HepG2 (cell line): ENCODE results near the gene CDC42EP5. TPM values are rescaled to one million over a fixed set of nuclear protein-coding genes. Genes with fewer than 3 reads are reported as not detected.

Experiments used
- GFI1 ChIP-seq: sonication (generic); formaldehyde crosslinking; IDR thresholded peaks from 2 replicates; pipeline ENCODE4 v1.5.0; 2020; ENCODE audit warnings: missing genetic modification reagents, mild to moderate bottlenecking, borderline replicate concordance
- MEF2D ChIP-seq: sonication (generic); formaldehyde crosslinking; IDR thresholded peaks from 2 replicates; pipeline ENCODE4 v1.5.1; 2020; ENCODE audit warnings: mild to moderate bottlenecking, missing genetic modification reagents
- SIN3A ChIP-seq: IDR thresholded peaks from 2 replicates; pipeline ENCODE4 v1.6.1; 2011; ENCODE audit warnings: low read depth, mild to moderate bottlenecking, control low read depth, low read length, borderline replicate concordance
- SOX13 ChIP-seq, 3 experiments: fragments of 450-650 bp in 1 of 3; sonication (generic) in 1 of 3; formaldehyde crosslinking in 1 of 3; IDR thresholded peaks in 2 of 3; conservative IDR thresholded peaks in 1 of 3; 2 replicates each; pipeline versions ENCODE4 v1.5.0 to v1.6.1; 2016 to 2020; ENCODE audit warnings: antibody characterized with exemption in 1 of 3, mild to moderate bottlenecking in 1 of 3, missing compliant biosample characterization in 1 of 3, missing genetic modification reagents in 1 of 3, moderate library complexity in 1 of 3
- ZNF101 ChIP-seq: sonication (generic); formaldehyde crosslinking; IDR thresholded peaks from 2 replicates; pipeline ENCODE4 v1.4.0; 2020; ENCODE audit warnings: mild to moderate bottlenecking, low read depth, missing genetic modification reagents, borderline replicate concordance
- ZNF350 ChIP-seq: sonication (generic); formaldehyde crosslinking; IDR thresholded peaks from 2 replicates; pipeline ENCODE4 v1.4.0; 2020; ENCODE audit warnings: mild to moderate bottlenecking, low read depth, missing genetic modification reagents, borderline replicate concordance
- ZNF564 ChIP-seq: sonication (generic); formaldehyde crosslinking; IDR thresholded peaks from 2 replicates; pipeline ENCODE4 v1.8.1; 2023; ENCODE audit warnings: mild to moderate bottlenecking, missing genetic modification reagents
- ZNF577 ChIP-seq: sonication (generic); formaldehyde crosslinking; IDR thresholded peaks from 2 replicates; pipeline ENCODE4 v1.4.0; 2020; ENCODE audit warnings: mild to moderate bottlenecking, low read depth, missing genetic modification reagents, borderline replicate concordance
- polyA plus RNA-seq, 8 experiments: library from polyadenylated mRNA; depleted of rRNA in 3 of 8; stranded (reverse) in 7 of 8; unstranded in 1 of 8; fragments of >200 nt; fragmentation: Illumina TruSeq in 4 of 8; extraction: Trizol in 4 of 8; gene quantifications; 2 replicates each; pipeline versions ENCODE4 v1.2.1 to v1.2.3, GENCODE V29; 2011 to 2016; ENCODE audit warnings: low read depth in 4 of 8, missing spikeins in 1 of 8, mixed read lengths in 1 of 8; ENCODE audit not compliant: insufficient read depth in 1 of 8
- total RNA-seq, 5 experiments: library from RNA; depleted of rRNA; stranded (reverse); fragments of >200 nt; fragmentation: Illumina TruSeq; extraction: Trizol; gene quantifications; 2 replicates each; pipeline ENCODE4 v1.2.3, GENCODE V29; 2016; ENCODE audit warnings: low read depth in 1 of 5
- TF ChIP-seq, protein P1 (sequence below): sonication (generic); formaldehyde crosslinking; IDR thresholded peaks from 2 replicates; pipeline ENCODE4 v1.4.0; 2020; ENCODE audit warnings: mild to moderate bottlenecking, missing genetic modification reagents
- TF ChIP-seq, protein P2 (sequence below), 2 experiments: fragments of 450-650 bp in 1 of 2; sonication (generic) in 1 of 2; formaldehyde crosslinking in 1 of 2; IDR thresholded peaks; 2 replicates each; pipeline versions ENCODE4 v1.6.1 to v1.8.0; 2016 to 2022; ENCODE audit warnings: antibody characterized with exemption in 1 of 2, mild to moderate bottlenecking in 1 of 2, missing genetic modification reagents in 1 of 2
- TF ChIP-seq, protein P3 (sequence below): sonication (generic); formaldehyde crosslinking; IDR thresholded peaks from 2 replicates; pipeline ENCODE4 v1.4.0; 2020; ENCODE audit warnings: missing genetic modification reagents
- TF ChIP-seq, protein P4 (sequence below): sonication (generic); formaldehyde crosslinking; IDR thresholded peaks from 2 replicates; pipeline ENCODE4 v1.5.0; 2020; ENCODE audit warnings: missing genetic modification reagents

CDC42EP5 gene
- total and polyA plus RNA-seq, 2 of the 13 experiments (the other 11 are each of a cell fraction or from before 2014, with no cell fraction given) = 0.41 to 1.6 TPM

DNA sequence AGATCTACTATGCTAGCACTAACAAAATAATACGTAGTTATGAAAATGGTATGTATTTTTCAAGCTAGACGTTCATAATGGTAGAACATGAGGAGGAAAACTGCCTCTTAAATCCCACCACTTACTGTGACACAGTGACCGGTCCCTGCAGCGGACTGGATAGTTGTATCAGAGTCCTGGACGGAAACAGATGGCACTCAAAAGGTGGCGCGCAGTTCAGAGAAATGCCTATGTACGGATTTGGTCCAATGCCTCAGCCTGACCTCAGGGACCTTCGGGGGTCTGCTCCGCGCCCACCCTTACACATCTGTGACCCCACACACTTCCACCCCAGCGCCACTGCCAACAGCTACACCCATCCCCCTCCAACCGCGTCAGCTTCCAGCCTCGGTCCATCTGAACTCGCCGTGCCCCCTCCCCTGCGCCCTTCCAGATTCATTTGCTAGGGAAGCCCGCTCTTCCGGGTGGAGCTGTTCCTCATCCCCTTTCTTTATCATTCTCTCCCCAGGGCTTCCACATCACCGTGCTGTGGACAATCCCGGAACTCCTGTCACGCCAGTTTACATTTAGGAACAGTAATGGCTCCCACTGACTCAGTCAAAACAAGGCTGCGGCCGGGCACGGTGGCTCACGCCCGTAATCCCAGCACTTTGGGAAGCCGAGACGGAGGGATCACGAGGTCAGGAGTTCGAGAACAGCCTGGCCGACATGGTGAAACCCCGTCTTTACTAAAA is 24.9 kb downstream of the CDC42EP5 start (continued):
- TF ChIP-seq, protein P1, sequence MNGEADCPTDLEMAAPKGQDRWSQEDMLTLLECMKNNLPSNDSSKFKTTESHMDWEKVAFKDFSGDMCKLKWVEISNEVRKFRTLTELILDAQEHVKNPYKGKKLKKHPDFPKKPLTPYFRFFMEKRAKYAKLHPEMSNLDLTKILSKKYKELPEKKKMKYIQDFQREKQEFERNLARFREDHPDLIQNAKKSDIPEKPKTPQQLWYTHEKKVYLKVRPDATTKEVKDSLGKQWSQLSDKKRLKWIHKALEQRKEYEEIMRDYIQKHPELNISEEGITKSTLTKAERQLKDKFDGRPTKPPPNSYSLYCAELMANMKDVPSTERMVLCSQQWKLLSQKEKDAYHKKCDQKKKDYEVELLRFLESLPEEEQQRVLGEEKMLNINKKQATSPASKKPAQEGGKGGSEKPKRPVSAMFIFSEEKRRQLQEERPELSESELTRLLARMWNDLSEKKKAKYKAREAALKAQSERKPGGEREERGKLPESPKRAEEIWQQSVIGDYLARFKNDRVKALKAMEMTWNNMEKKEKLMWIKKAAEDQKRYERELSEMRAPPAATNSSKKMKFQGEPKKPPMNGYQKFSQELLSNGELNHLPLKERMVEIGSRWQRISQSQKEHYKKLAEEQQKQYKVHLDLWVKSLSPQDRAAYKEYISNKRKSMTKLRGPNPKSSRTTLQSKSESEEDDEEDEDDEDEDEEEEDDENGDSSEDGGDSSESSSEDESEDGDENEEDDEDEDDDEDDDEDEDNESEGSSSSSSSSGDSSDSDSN (CRISPR knock-in tag) = 0 out of 2 replicates have a peak, but pooled peaks have one; percentile 3
- no peak for TF ChIP-seq ZNF101
- no peak for TF ChIP-seq ZNF564 (CRISPR knock-in tag)
- TF ChIP-seq ZNF577 = no peak
- TF ChIP-seq, protein P2, sequence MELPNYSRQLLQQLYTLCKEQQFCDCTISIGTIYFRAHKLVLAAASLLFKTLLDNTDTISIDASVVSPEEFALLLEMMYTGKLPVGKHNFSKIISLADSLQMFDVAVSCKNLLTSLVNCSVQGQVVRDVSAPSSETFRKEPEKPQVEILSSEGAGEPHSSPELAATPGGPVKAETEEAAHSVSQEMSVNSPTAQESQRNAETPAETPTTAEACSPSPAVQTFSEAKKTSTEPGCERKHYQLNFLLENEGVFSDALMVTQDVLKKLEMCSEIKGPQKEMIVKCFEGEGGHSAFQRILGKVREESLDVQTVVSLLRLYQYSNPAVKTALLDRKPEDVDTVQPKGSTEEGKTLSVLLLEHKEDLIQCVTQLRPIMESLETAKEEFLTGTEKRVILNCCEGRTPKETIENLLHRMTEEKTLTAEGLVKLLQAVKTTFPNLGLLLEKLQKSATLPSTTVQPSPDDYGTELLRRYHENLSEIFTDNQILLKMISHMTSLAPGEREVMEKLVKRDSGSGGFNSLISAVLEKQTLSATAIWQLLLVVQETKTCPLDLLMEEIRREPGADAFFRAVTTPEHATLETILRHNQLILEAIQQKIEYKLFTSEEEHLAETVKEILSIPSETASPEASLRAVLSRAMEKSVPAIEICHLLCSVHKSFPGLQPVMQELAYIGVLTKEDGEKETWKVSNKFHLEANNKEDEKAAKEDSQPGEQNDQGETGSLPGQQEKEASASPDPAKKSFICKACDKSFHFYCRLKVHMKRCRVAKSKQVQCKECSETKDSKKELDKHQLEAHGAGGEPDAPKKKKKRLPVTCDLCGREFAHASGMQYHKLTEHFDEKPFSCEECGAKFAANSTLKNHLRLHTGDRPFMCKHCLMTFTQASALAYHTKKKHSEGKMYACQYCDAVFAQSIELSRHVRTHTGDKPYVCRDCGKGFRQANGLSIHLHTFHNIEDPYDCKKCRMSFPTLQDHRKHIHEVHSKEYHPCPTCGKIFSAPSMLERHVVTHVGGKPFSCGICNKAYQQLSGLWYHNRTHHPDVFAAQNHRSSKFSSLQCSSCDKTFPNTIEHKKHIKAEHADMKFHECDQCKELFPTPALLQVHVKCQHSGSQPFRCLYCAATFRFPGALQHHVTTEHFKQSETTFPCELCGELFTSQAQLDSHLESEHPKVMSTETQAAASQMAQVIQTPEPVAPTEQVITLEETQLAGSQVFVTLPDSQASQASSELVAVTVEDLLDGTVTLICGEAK (IDR thresholded peaks at IDR 0.05) = no peak
- TF ChIP-seq, protein P2 (CRISPR knock-in tag; IDR thresholded peaks at IDR 0.05) = no peak
- TF ChIP-seq, protein P3, sequence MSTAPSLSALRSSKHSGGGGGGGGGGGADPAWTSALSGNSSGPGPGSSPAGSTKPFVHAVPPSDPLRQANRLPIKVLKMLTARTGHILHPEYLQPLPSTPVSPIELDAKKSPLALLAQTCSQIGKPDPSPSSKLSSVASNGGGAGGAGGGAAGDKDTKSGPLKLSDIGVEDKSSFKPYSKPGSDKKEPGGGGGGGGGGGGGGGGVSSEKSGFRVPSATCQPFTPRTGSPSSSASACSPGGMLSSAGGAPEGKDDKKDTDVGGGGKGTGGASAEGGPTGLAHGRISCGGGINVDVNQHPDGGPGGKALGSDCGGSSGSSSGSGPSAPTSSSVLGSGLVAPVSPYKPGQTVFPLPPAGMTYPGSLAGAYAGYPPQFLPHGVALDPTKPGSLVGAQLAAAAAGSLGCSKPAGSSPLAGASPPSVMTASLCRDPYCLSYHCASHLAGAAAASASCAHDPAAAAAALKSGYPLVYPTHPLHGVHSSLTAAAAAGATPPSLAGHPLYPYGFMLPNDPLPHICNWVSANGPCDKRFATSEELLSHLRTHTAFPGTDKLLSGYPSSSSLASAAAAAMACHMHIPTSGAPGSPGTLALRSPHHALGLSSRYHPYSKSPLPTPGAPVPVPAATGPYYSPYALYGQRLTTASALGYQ (CRISPR knock-in tag) = no peak
- TF ChIP-seq MEF2D = no peak
- no peak for TF ChIP-seq SOX13 (IDR thresholded peaks at IDR 0.05)
- TF ChIP-seq SOX13 (CRISPR knock-in tag; conservative IDR thresholded peaks at IDR 0.05 in 1 of 2, IDR thresholded peaks at IDR 0.05 in 1 of 2) = no peak
- TF ChIP-seq, protein P4, sequence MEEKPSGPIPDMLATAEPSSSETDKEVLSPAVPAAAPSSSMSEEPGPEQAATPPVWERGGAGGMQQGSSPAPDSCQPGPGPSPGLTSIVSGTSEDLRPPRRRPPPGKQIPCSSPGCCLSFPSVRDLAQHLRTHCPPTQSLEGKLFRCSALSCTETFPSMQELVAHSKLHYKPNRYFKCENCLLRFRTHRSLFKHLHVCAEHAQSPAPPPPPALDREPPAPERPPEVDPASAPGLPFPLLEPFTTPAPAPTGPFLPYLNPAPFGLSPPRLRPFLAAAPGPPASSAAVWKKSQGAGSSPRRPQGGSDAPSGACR = peak; percentile 18; the same call in 1 of the 2 replicates
- no peak for TF ChIP-seq ZNF350
- TF ChIP-seq SIN3A = 0 out of 2 replicates have a peak, but pooled peaks have one; percentile 14
- no peak for TF ChIP-seq GFI1 (CRISPR knock-in tag)
